GM23338 (cell line): Measurements from ENCODE around the gene PDCD4.

Experiments
- CREB1 ChIP-seq: fragments of 250-450 bp; sonication (Bioruptor Pico); IDR thresholded peaks from 2 replicates; pipeline ENCODE4 v1.5.0; 2020; ENCODE audit warnings: low read depth, mild to moderate bottlenecking, moderate library complexity
- CTCF ChIP-seq, 2 experiments: fragments of 200-600 bp in 1 of 2; sonication (generic) in 1 of 2; conservative IDR thresholded peaks; 2 replicates each; pipeline versions ENCODE4 v1.5.1 to v1.6.1; 2016 to 2017; ENCODE audit warnings: antibody characterized with exemption in 2 of 2, low read depth in 2 of 2, mild to moderate bottlenecking in 2 of 2, moderate library complexity in 1 of 2
- EZH2 ChIP-seq: fragments of 200-600 bp; sonication (generic); IDR thresholded peaks from one replicate; pipeline ENCODE4 v1.8.0; 2017; ENCODE audit warnings: antibody characterized with exemption, mild to moderate bottlenecking, low read depth; ENCODE audit not compliant: unreplicated experiment
- POLR2AphosphoS5 ChIP-seq: IDR thresholded peaks from 2 replicates; pipeline ENCODE4 v1.6.1; 2016; ENCODE audit warnings: antibody characterized with exemption, low read depth
- REST ChIP-seq: IDR thresholded peaks from one replicate; pipeline ENCODE4 v1.6.1; 2018; ENCODE audit warnings: antibody characterized with exemption; ENCODE audit not compliant: unreplicated experiment

GRCh38 chr10:110863361-110863760 lies 8.4 kb upstream of the PDCD4 start:
- TF ChIP-seq EZH2, result no peak
- TF ChIP-seq POLR2AphosphoS5, result no peak
- no peak for TF ChIP-seq CTCF (conservative IDR thresholded peaks at IDR 0.05; ENCODE audit: low read depth in 2 of 2)
- no peak for TF ChIP-seq CREB1
- TF ChIP-seq REST, result no peak
